ENCODE data around the gene NFKB1. TPM values are rescaled to one million over a fixed set of nuclear protein-coding genes. Genes with fewer than 3 reads are reported as not detected.

NFKB1 gene
- total and polyA plus RNA-seq, 10 of the 15 experiments (the other 5 are each of a cell fraction or from before 2014, with no cell fraction given), result 8.7 to 110 (median 57.3) TPM

DNA sequence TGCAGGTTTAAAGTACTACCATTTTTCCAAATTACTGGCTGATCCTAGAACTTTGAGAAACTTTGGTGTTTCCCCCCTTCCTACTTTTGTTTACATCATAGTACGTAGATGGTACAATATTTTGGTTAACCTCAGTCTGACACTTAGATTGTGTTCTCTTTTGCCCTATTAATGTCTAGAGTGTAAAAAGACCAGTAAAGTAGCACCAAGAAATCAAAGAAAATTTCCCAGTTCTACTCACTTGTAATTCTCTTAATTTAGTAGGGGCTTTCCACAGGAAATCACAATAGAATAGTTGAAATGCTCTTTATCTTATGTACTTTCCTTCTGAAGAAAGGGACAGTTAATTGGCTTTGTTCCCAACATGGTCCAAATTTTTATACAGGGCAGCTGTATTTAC is 51.6 kb downstream of the NFKB1 start (continued):
- TF ChIP-seq ATF2 (IDR thresholded peaks at IDR 0.05; ENCODE audit: low read length), result peak; percentile 40; the same call in 1 of the 2 replicates
- no peak for TF ChIP-seq SPI1 (IDR thresholded peaks at IDR 0.05; ENCODE audit: borderline replicate concordance, insufficient read depth, low read depth, low read length)
- TF ChIP-seq, protein P1, sequence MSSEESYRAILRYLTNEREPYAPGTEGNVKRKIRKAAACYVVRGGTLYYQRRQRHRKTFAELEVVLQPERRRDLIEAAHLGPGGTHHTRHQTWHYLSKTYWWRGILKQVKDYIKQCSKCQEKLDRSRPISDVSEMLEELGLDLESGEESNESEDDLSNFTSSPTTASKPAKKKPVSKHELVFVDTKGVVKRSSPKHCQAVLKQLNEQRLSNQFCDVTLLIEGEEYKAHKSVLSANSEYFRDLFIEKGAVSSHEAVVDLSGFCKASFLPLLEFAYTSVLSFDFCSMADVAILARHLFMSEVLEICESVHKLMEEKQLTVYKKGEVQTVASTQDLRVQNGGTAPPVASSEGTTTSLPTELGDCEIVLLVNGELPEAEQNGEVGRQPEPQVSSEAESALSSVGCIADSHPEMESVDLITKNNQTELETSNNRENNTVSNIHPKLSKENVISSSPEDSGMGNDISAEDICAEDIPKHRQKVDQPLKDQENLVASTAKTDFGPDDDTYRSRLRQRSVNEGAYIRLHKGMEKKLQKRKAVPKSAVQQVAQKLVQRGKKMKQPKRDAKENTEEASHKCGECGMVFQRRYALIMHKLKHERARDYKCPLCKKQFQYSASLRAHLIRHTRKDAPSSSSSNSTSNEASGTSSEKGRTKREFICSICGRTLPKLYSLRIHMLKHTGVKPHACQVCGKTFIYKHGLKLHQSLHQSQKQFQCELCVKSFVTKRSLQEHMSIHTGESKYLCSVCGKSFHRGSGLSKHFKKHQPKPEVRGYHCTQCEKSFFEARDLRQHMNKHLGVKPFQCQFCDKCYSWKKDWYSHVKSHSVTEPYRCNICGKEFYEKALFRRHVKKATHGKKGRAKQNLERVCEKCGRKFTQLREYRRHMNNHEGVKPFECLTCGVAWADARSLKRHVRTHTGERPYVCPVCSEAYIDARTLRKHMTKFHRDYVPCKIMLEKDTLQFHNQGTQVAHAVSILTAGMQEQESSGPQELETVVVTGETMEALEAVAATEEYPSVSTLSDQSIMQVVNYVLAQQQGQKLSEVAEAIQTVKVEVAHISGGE (CRISPR knock-in tag; IDR thresholded peaks at IDR 0.05), result no peak
- TF ChIP-seq MTA3 (IDR thresholded peaks at IDR 0.05; ENCODE audit: borderline replicate concordance, low read length), result no peak
- TF ChIP-seq BCL3 (IDR thresholded peaks at IDR 0.05; ENCODE audit: borderline replicate concordance, insufficient read depth, low read depth, low read length, poor library complexity, severe bottlenecking), result no peak
- TF ChIP-seq TCF12 (IDR thresholded peaks at IDR 0.05; ENCODE audit: low read depth, low read length), result no peak
- TF ChIP-seq, protein P2, sequence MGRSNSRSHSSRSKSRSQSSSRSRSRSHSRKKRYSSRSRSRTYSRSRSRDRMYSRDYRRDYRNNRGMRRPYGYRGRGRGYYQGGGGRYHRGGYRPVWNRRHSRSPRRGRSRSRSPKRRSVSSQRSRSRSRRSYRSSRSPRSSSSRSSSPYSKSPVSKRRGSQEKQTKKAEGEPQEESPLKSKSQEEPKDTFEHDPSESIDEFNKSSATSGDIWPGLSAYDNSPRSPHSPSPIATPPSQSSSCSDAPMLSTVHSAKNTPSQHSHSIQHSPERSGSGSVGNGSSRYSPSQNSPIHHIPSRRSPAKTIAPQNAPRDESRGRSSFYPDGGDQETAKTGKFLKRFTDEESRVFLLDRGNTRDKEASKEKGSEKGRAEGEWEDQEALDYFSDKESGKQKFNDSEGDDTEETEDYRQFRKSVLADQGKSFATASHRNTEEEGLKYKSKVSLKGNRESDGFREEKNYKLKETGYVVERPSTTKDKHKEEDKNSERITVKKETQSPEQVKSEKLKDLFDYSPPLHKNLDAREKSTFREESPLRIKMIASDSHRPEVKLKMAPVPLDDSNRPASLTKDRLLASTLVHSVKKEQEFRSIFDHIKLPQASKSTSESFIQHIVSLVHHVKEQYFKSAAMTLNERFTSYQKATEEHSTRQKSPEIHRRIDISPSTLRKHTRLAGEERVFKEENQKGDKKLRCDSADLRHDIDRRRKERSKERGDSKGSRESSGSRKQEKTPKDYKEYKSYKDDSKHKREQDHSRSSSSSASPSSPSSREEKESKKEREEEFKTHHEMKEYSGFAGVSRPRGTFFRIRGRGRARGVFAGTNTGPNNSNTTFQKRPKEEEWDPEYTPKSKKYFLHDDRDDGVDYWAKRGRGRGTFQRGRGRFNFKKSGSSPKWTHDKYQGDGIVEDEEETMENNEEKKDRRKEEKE (IDR thresholded peaks at IDR 0.05), result no peak
- no peak for TF ChIP-seq EED (IDR thresholded peaks at IDR 0.05; ENCODE audit: low read depth)
- TF ChIP-seq CEBPB (IDR thresholded peaks at IDR 0.05; ENCODE audit: borderline replicate concordance in 1 of 2, low read depth in 2 of 2, low read length in 2 of 2), result no peak
- TF ChIP-seq CHD4 (IDR thresholded peaks at IDR 0.05), result no peak
